H9 (cell line): ENCODE measurements around the gene SPRYD3. TPM values are rescaled to one million over a fixed set of nuclear protein-coding genes. Genes with fewer than 3 reads are reported as not detected.

Experiments used
- DNase-seq: peaks from one replicate; pipeline ENCODE4 v3.0.0-alpha.2; 2017
- H2AFZ ChIP-seq: one replicate; pipeline ENCODE4 v1.6.1; 2013; ENCODE audit warnings: mild to moderate bottlenecking, low read length, control low read depth, moderate library complexity
- H2AK5ac ChIP-seq: 2 replicates; pipeline ENCODE4 v1.6.1; 2013; ENCODE audit warnings: low read length, control low read depth, mixed read lengths; ENCODE audit not compliant: insufficient read length
- H2BK120ac ChIP-seq: one replicate; pipeline ENCODE4 v1.6.1; 2013; ENCODE audit warnings: low read depth, mild to moderate bottlenecking, low read length, control low read depth, inconsistent platforms; ENCODE audit not compliant: poor library complexity, severe bottlenecking
- H2BK12ac ChIP-seq: 2 replicates; pipeline ENCODE4 v1.6.1; 2013; ENCODE audit warnings: low read length, control low read depth, mixed read lengths, low read depth; ENCODE audit not compliant: insufficient read length
- H2BK15ac ChIP-seq: 2 replicates; pipeline ENCODE4 v1.6.1; 2013; ENCODE audit warnings: low read depth, low read length, control low read depth
- H2BK20ac ChIP-seq: one replicate; pipeline ENCODE4 v1.6.1; 2013; ENCODE audit warnings: low read depth, mild to moderate bottlenecking, low read length, control low read depth, inconsistent platforms; ENCODE audit not compliant: poor library complexity, severe bottlenecking
- H2BK5ac ChIP-seq: 2 replicates; pipeline ENCODE4 v1.6.1; 2013; ENCODE audit warnings: low read length, control low read depth, mixed read lengths; ENCODE audit not compliant: insufficient read length
- H3K14ac ChIP-seq: 2 replicates; pipeline ENCODE4 v1.6.1; 2013; ENCODE audit warnings: low read length, control low read depth; ENCODE audit not compliant: insufficient read depth
- H3K18ac ChIP-seq: 2 replicates; pipeline ENCODE4 v1.6.1; 2013; ENCODE audit warnings: low read depth, mild to moderate bottlenecking, mixed read lengths, low read length, control low read depth; ENCODE audit not compliant: insufficient read length
- H3K23ac ChIP-seq: 2 replicates; pipeline ENCODE4 v1.6.1; 2013; ENCODE audit warnings: low read length, control low read depth, mixed read lengths, low read depth; ENCODE audit not compliant: insufficient read length
- H3K23me2 ChIP-seq: 2 replicates; pipeline ENCODE4 v1.6.1; 2013; ENCODE audit warnings: low read depth, mild to moderate bottlenecking, mixed read lengths, low read length, control low read depth; ENCODE audit not compliant: insufficient read length, poor library complexity, severe bottlenecking
- H3K27ac ChIP-seq: 2 replicates; pipeline ENCODE4 v1.5.1; 2013; ENCODE audit warnings: low read length, control low read depth, mixed read lengths, low read depth; ENCODE audit not compliant: insufficient read length
- H3K27me3 ChIP-seq: 2 replicates; pipeline ENCODE4 v1.6.1; 2013; ENCODE audit warnings: low read length, control low read depth, inconsistent platforms; ENCODE audit not compliant: insufficient read depth
- H3K4ac ChIP-seq: 2 replicates; pipeline ENCODE4 v1.6.1; 2013; ENCODE audit warnings: low read depth, mild to moderate bottlenecking, control low read depth, inconsistent platforms, low read length, moderate library complexity
- H3K4me1 ChIP-seq: 2 replicates; pipeline ENCODE4 v1.6.1; 2013; ENCODE audit warnings: low read length, control low read depth, inconsistent platforms; ENCODE audit not compliant: insufficient read depth
- H3K4me2 ChIP-seq: 2 replicates; pipeline ENCODE4 v1.6.1; 2013; ENCODE audit warnings: low read length, control low read depth, mixed read lengths; ENCODE audit not compliant: insufficient read length, insufficient read depth
- H3K56ac ChIP-seq: 2 replicates; pipeline ENCODE4 v1.6.1; 2013; ENCODE audit warnings: low read depth, mild to moderate bottlenecking, mixed read lengths, low read length, control low read depth; ENCODE audit not compliant: insufficient read length
- H3K79me1 ChIP-seq: 2 replicates; pipeline ENCODE4 v1.6.1; 2013; ENCODE audit warnings: low read depth, mild to moderate bottlenecking, moderate library complexity, low read length, control low read depth, inconsistent platforms; ENCODE audit not compliant: insufficient read depth, poor library complexity, severe bottlenecking
- H3K79me2 ChIP-seq: 2 replicates; pipeline ENCODE4 v1.6.1; 2013; ENCODE audit warnings: low read length, control low read depth, inconsistent platforms; ENCODE audit not compliant: insufficient read depth
- H3K9ac ChIP-seq: 2 replicates; pipeline ENCODE4 v1.6.1; 2013; ENCODE audit warnings: low read length, control low read depth, mixed read lengths; ENCODE audit not compliant: insufficient read length; ENCODE audit errors: extremely low read depth
- H3K9me3 ChIP-seq: one replicate; pipeline ENCODE4 v1.6.1; 2013; ENCODE audit warnings: low read depth, low read length, inconsistent platforms; ENCODE audit not compliant: control insufficient read depth
- H3T11ph ChIP-seq: one replicate; pipeline ENCODE4 v1.6.1; 2013; ENCODE audit warnings: mild to moderate bottlenecking, low read length, control low read depth, inconsistent platforms
- H4K20me1 ChIP-seq: one replicate; pipeline ENCODE4 v1.6.1; 2013; ENCODE audit not compliant: control insufficient read depth, insufficient read length, insufficient read depth
- H4K5ac ChIP-seq: 2 replicates; pipeline ENCODE4 v1.6.1; 2013; ENCODE audit warnings: low read depth, mild to moderate bottlenecking, mixed read lengths, low read length, control low read depth; ENCODE audit not compliant: insufficient read length
- H4K8ac ChIP-seq: replicated peaks from 2 replicates; pipeline ENCODE4 v1.6.1; 2013; ENCODE audit warnings: low read length, control low read depth, mixed read lengths, low read depth; ENCODE audit not compliant: insufficient read length
- H4K91ac ChIP-seq: 2 replicates; pipeline ENCODE4 v1.6.1; 2013; ENCODE audit warnings: low read depth, mild to moderate bottlenecking, moderate library complexity, mixed read lengths, low read length, control low read depth; ENCODE audit not compliant: insufficient read length
- H3K27ac Mint-ChIP-seq, 3 experiments: 2 replicates in 2 of 3; 3 replicates in 1 of 3; pipeline ENCODE4 v1.8.0; 2020 to 2021; ENCODE audit warnings: mixed read lengths in 3 of 3, mild to moderate bottlenecking in 1 of 3, moderate library complexity in 1 of 3
- H3K27me3 Mint-ChIP-seq: 2 replicates; pipeline ENCODE4 v1.8.0; 2021; ENCODE audit warnings: low read depth, mild to moderate bottlenecking, moderate library complexity, mixed read lengths
- H3K36me3 Mint-ChIP-seq, 3 experiments: 2 replicates in 2 of 3; 3 replicates in 1 of 3; pipeline ENCODE4 v1.8.0; 2020 to 2021; ENCODE audit warnings: low read depth in 3 of 3, mixed read lengths in 3 of 3; ENCODE audit not compliant: insufficient read depth in 1 of 3
- H3K4me1 Mint-ChIP-seq, 2 experiments: 2 replicates each; pipeline ENCODE4 v1.8.0; 2020; ENCODE audit warnings: mixed read lengths in 2 of 2
- H3K4me3 Mint-ChIP-seq, 2 experiments: 2 replicates in 1 of 2; 3 replicates in 1 of 2; pipeline ENCODE4 v1.8.0; 2020 to 2021; ENCODE audit warnings: mild to moderate bottlenecking in 2 of 2, mixed read lengths in 2 of 2, moderate library complexity in 1 of 2
- H3K9me3 Mint-ChIP-seq, 2 experiments: 2 replicates in 1 of 2; 3 replicates in 1 of 2; pipeline ENCODE4 v1.8.0; 2020; ENCODE audit warnings: mild to moderate bottlenecking in 2 of 2, mixed read lengths in 2 of 2, moderate library complexity in 1 of 2
- WGBS: extraction: QIAGEN DNeasy Blood & Tissue Kit; methylation state at CpG from one replicate; pipeline ENCODE4 v1.1.7; 2013; ENCODE audit warnings: missing lambda C conversion rate, low lambda C conversion rate, mixed read lengths; ENCODE audit not compliant: insufficient read length; ENCODE audit errors: extremely low coverage; 5-methylcytosine and 5-hydroxymethylcytosine counted together
- total RNA-seq: library from RNA; stranded (reverse); gene quantifications from 2 replicates; pipeline ENCODE4 v1.2.1, GENCODE V29; 2021
- TF ChIP-seq, protein P1 (sequence below): fragments of 200-600 bp; sonication (generic); conservative IDR thresholded peaks from 3 replicates; pipeline ENCODE4 v1.8.0; 2021; ENCODE audit warnings: antibody characterized with exemption, mild to moderate bottlenecking

The SPRYD3 gene
- total RNA-seq, 1 experiment from 2014 or later: 6.5 TPM

- peak within 1 kb of the TSS; percentile 98 for H3K4me2 ChIP-seq
- no peak within 1 kb of the TSS for H2BK20ac ChIP-seq
- peak within 1 kb of the TSS; percentile 79 for H2AFZ ChIP-seq
- no peaks in the 10 kb centered on the region for H3K79me1 ChIP-seq
- H2BK12ac ChIP-seq: no peak within 1 kb of the TSS
- H3T11ph ChIP-seq: no peak within 1 kb of the TSS
- H2BK120ac ChIP-seq: no peak within 1 kb of the TSS
- Mint-ChIP-seq H3K36me3 (no peaks in the 10 kb centered on the region; a peak in 1 of 7 replicates), H3K9me3 (peaks cover 0 to 3% of the 10 kb centered on the region in 2 experiments; a peak in 1 of 5 replicates), H3K4me1 (peaks cover 27 to 37% of the 10 kb centered on the region in 2 experiments), H3K27ac (no peak within 1 kb of the TSS; a peak in 1 of 7 replicates), H3K27me3 (peaks cover 72% of the 10 kb centered on the region), H3K4me3 (peak within 1 kb of the TSS; percentile 68 to 91)
- H4K20me1 ChIP-seq: no peaks in the 10 kb centered on the region
- H4K91ac ChIP-seq: no peak within 1 kb of the TSS
- no peak within 1 kb of the TSS; the same call in 1 of the 2 replicates for H3K14ac ChIP-seq
- no peak within 1 kb of the TSS for H4K5ac ChIP-seq
- DNase-seq: peak; percentile 73
- H3K27me3 ChIP-seq: no peaks in the 10 kb centered on the region; the same call in 1 of the 2 replicates
- H3K23me2 ChIP-seq: peaks cover 24% of the 10 kb centered on the region
- H3K4me1 ChIP-seq: peaks cover 6% of the 10 kb centered on the region; the same call in 1 of the 2 replicates
- no peak within 1 kb of the TSS for H3K27ac ChIP-seq
- H2BK15ac ChIP-seq: no peak within 1 kb of the TSS
- no peak within 1 kb of the TSS for H2BK5ac ChIP-seq
- H3K4ac ChIP-seq: no peak within 1 kb of the TSS
- H2AK5ac ChIP-seq: no peak within 1 kb of the TSS
- WGBS: no CpG with 5 or more reads among the region's 51 CpGs
- no peaks in the 10 kb centered on the region for H3K79me2 ChIP-seq
- no peaks in the 10 kb centered on the region for H3K9me3 ChIP-seq
- no peak within 1 kb of the TSS for H3K56ac ChIP-seq
- H3K9ac ChIP-seq: no peak within 1 kb of the TSS
- TF ChIP-seq, protein P1, sequence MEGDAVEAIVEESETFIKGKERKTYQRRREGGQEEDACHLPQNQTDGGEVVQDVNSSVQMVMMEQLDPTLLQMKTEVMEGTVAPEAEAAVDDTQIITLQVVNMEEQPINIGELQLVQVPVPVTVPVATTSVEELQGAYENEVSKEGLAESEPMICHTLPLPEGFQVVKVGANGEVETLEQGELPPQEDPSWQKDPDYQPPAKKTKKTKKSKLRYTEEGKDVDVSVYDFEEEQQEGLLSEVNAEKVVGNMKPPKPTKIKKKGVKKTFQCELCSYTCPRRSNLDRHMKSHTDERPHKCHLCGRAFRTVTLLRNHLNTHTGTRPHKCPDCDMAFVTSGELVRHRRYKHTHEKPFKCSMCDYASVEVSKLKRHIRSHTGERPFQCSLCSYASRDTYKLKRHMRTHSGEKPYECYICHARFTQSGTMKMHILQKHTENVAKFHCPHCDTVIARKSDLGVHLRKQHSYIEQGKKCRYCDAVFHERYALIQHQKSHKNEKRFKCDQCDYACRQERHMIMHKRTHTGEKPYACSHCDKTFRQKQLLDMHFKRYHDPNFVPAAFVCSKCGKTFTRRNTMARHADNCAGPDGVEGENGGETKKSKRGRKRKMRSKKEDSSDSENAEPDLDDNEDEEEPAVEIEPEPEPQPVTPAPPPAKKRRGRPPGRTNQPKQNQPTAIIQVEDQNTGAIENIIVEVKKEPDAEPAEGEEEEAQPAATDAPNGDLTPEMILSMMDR: no peak
- no peak within 1 kb of the TSS for H3K23ac ChIP-seq
- H4K8ac ChIP-seq: no peak within 1 kb of the TSS
- no peak within 1 kb of the TSS for H3K18ac ChIP-seq
Observed at GRCh38 chr12:53097564-53098353, 18.6 kb upstream of the SPRYD3 start, which contains the start of gene IGFBP6. Gene IGFBP6 (plus strand): TSS chr12:53097667. CDS start chr12:53097718, 51 bp downstream.
